ENCODE measurements around the gene DAAM2.

GRCh38 chr6:39829331-39829730, 37.2 kb downstream of the DAAM2 start:
- TF ChIP-seq, protein P1, sequence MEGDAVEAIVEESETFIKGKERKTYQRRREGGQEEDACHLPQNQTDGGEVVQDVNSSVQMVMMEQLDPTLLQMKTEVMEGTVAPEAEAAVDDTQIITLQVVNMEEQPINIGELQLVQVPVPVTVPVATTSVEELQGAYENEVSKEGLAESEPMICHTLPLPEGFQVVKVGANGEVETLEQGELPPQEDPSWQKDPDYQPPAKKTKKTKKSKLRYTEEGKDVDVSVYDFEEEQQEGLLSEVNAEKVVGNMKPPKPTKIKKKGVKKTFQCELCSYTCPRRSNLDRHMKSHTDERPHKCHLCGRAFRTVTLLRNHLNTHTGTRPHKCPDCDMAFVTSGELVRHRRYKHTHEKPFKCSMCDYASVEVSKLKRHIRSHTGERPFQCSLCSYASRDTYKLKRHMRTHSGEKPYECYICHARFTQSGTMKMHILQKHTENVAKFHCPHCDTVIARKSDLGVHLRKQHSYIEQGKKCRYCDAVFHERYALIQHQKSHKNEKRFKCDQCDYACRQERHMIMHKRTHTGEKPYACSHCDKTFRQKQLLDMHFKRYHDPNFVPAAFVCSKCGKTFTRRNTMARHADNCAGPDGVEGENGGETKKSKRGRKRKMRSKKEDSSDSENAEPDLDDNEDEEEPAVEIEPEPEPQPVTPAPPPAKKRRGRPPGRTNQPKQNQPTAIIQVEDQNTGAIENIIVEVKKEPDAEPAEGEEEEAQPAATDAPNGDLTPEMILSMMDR (IDR thresholded peaks at IDR 0.05): no peak
- TF ChIP-seq POLR2A (IDR thresholded peaks at IDR 0.05): no peak

All from body of pancreas (tissue), 4 donors.